HCT116 (cell line): ENCODE data around the gene NRCAM. TPM values are rescaled to one million over a fixed set of nuclear protein-coding genes. Genes with fewer than 3 reads are reported as not detected.

Source experiments
- ATAC-seq: fragments of 200-7000 bp; cut with Tn5 transposase; 2 replicates; pipeline ENCODE4 v1.9.1; 2020; ENCODE audit warnings: mild to moderate bottlenecking, moderate library complexity
- BruUV-seq: library from RNA; stranded (reverse); fragments of 400-500 nt; replicated peaks from 2 replicates; lab custom pipeline; 2021; lab: Mats Ljungman, UMichigan
- CTCF ChIA-PET: fragments of 300-600 bp; sonication (Branson Sonifier 250); formaldehyde crosslinking; loops from one replicate; lab custom pipeline; 2021; ENCODE audit warnings: antibody characterized with exemption; lab: Charles Lee
- POLR2A ChIA-PET: fragments of 300-600, 350-600 bp; sonication (Branson Sonifier 250); formaldehyde crosslinking; loops from one replicate; lab custom pipeline; 2021; ENCODE audit warnings: antibody characterized with exemption; lab: Charles Lee
- RAD21 ChIA-PET, 2 experiments: fragments of 300-600 bp; sonication (Branson Sonifier 250); formaldehyde crosslinking; loops; one replicate each; lab custom pipeline; 2023; ENCODE audit warnings: low total read pairs in 2 of 2; ENCODE audit not compliant: uncharacterized antibody in 2 of 2, unreplicated experiment in 2 of 2, low non-redundant PET in 1 of 2; lab: Charles Lee
- DNase-seq: peaks from one replicate; pipeline ENCODE4 v3.0.0-alpha.2; 2010; ENCODE audit warnings: low read depth, low spot score
- H2AFZ ChIP-seq: fragments of 200-600 bp; shearing (Covaris generic), sonication (generic); 2 replicates; pipeline ENCODE4 v1.6.1; 2017; ENCODE audit warnings: low read depth, mixed run types, mixed read lengths, antibody characterized with exemption, low read length; ENCODE audit not compliant: poor library complexity, severe bottlenecking
- H3K27ac ChIP-seq: 2 replicates; pipeline ENCODE4 v1.5.1; 2012; ENCODE audit warnings: low read depth, low read length
- H3K27me3 ChIP-seq: fragments of 200-600 bp; sonication (generic); 2 replicates; pipeline ENCODE4 v1.6.1; 2016; ENCODE audit warnings: mixed run types, low read length, mixed read lengths; ENCODE audit not compliant: insufficient read depth
- H3K36me3 ChIP-seq, 2 experiments: fragments of 200-500 bp in 1 of 2; fragments of 200-600 bp in 1 of 2; sonication (Bioruptor generic) in 1 of 2; sonication (generic) in 1 of 2; 2 replicates each; pipeline versions ENCODE4 v1.5.1 to v1.6.1; 2014 to 2016; ENCODE audit warnings: low read length in 2 of 2, inconsistent platforms in 1 of 2, mixed read lengths in 1 of 2, mixed run types in 1 of 2; ENCODE audit not compliant: insufficient read depth in 2 of 2, control insufficient read depth in 1 of 2
- H3K4me1 ChIP-seq, 2 experiments: fragments of 200-600 bp in 1 of 2; sonication (generic) in 1 of 2; 2 replicates each; pipeline versions ENCODE4 v1.5.1 to v1.6.1; 2012 to 2017; ENCODE audit warnings: low read length in 2 of 2, inconsistent platforms in 1 of 2, mild to moderate bottlenecking in 1 of 2, mixed read lengths in 1 of 2, mixed run types in 1 of 2, moderate library complexity in 1 of 2; ENCODE audit not compliant: insufficient read depth in 2 of 2, control insufficient read depth in 1 of 2
- H3K4me2 ChIP-seq: fragments of 200-600 bp; sonication (generic); 2 replicates; pipeline ENCODE4 v1.6.1; 2017; ENCODE audit warnings: mixed run types, low read length, mixed read lengths
- H3K4me3 ChIP-seq, 2 experiments: fragments of 200-600 bp in 1 of 2; sonication (generic) in 1 of 2; replicated peaks in 1 of 2; 2 replicates each; pipeline ENCODE4 v1.5.1; 2011 to 2016; ENCODE audit warnings: low read length in 2 of 2, control low read depth in 1 of 2, low read depth in 1 of 2, mild to moderate bottlenecking in 1 of 2, mixed read lengths in 1 of 2, mixed run types in 1 of 2
- H3K79me2 ChIP-seq: fragments of 200-600 bp; sonication (generic); 2 replicates; pipeline ENCODE4 v1.6.1; 2017; ENCODE audit warnings: mild to moderate bottlenecking, mixed run types, low read length, moderate library complexity, mixed read lengths; ENCODE audit not compliant: insufficient read depth
- H3K9ac ChIP-seq: fragments of 200-600 bp; sonication (generic); 2 replicates; pipeline ENCODE4 v1.6.1; 2016; ENCODE audit warnings: low read length, mixed read lengths
- H3K9me2 ChIP-seq: fragments of 200-600 bp; sonication (generic), shearing (Covaris generic); 2 replicates; pipeline ENCODE4 v1.6.1; 2017; ENCODE audit warnings: mixed run types, mild to moderate bottlenecking, moderate library complexity; ENCODE audit not compliant: insufficient read depth
- H3K9me3 ChIP-seq, 2 experiments: fragments of 200-500 bp in 1 of 2; fragments of 200-600 bp in 1 of 2; sonication (Bioruptor generic) in 1 of 2; sonication (generic) in 1 of 2; 2 replicates each; pipeline ENCODE4 v1.6.1; 2014 to 2017; ENCODE audit warnings: low read length in 2 of 2, mixed read lengths in 2 of 2, inconsistent platforms in 1 of 2, low read depth in 1 of 2, mild to moderate bottlenecking in 1 of 2, mixed run types in 1 of 2, moderate library complexity in 1 of 2; ENCODE audit not compliant: control insufficient read depth in 1 of 2, insufficient read depth in 1 of 2
- H4K20me1 ChIP-seq: fragments of 200-600 bp; sonication (generic), shearing (Covaris generic); 2 replicates; pipeline ENCODE4 v1.6.1; 2017; ENCODE audit warnings: mixed run types, mild to moderate bottlenecking, moderate library complexity; ENCODE audit not compliant: insufficient read depth
- CEBPB ChIP-seq: IDR thresholded peaks from 2 replicates; pipeline ENCODE4 v1.6.1; 2012; ENCODE audit warnings: low read depth
- EGR1 ChIP-seq: IDR thresholded peaks from 2 replicates; pipeline ENCODE4 v1.6.1; 2012; ENCODE audit warnings: low read depth
- EZH2phosphoT487 ChIP-seq: fragments of 200-600 bp; IDR thresholded peaks from 2 replicates; pipeline ENCODE4 v1.6.1; 2018; ENCODE audit warnings: antibody characterized with exemption, borderline replicate concordance
- SP1 ChIP-seq: IDR thresholded peaks from 2 replicates; pipeline ENCODE4 v1.6.1; 2012; ENCODE audit warnings: low read depth
- TCF7L2 ChIP-seq: IDR thresholded peaks from 2 replicates; pipeline ENCODE4 v1.7.0; 2011; ENCODE audit warnings: borderline replicate concordance, inconsistent platforms; ENCODE audit not compliant: insufficient read depth, insufficient read length; ENCODE audit errors: extremely low read depth
- YY1 ChIP-seq: IDR thresholded peaks from 2 replicates; pipeline ENCODE4 v1.6.1; 2011; ENCODE audit warnings: low read length, low read depth, moderate library complexity, mild to moderate bottlenecking; ENCODE audit not compliant: insufficient replicate concordance; ENCODE audit errors: extremely low read depth
- ZFX ChIP-seq: fragments of 450-650 bp; IDR thresholded peaks from 2 replicates; pipeline ENCODE4 v1.6.1; 2017
- intact Hi-C: fragments of 100-400 bp; cut with micrococcal nuclease; formaldehyde crosslinking; loops from 2 replicates; pipeline ENCODE4 v1.10.0; 2022
- total RNA-seq: library from RNA; stranded (reverse); gene quantifications from one replicate; pipeline ENCODE4 v1.2.1, GENCODE V29; 2021; ENCODE audit not compliant: unreplicated experiment

Gene NRCAM
- total RNA-seq, 1 experiment from 2014 or later, result 0.15 TPM

DNA sequence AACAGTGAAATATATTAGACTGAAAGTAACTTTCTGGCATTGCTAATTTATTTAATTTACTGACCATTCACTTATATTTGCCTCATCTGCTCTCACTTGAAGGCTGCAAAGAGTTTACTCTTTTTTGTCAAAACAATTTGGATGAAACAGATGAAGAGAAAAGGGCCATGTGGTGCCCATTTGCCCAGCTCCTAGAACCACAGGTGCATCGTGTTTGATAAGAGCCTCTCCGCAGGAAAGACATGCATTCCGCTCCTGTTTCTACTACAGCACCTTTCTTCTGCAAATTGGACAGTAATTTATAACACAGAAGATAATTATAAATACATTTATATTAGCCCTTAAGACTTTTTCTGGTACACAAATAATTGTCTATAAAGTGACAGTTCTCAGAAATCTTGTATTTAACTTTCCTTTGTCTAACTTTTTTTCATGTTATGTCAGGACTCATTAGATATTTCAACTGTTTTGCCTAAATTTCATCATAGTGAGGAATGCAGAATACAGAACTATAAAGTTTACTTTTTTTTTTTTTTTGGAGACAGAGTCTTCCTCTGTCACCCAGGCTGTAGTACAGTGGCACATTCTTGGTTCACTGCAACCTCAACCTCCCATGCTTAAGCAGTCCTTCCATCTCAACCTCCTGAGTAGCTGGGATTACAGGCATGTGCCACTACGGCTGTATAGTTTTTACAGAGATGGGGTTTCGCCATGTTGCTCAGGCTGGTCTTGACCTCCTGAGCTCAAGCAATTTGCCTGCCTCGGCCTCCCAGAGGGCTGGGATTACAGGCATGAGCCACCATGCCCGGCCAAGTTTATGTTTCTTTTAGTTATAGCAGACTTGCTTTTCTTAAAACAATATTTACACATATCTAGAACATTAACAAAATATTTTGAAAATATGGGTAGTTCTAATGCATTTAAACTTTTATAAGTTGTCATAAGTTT is 326.9 kb downstream of the NRCAM start:
- Histone ChIP-seq H3K27me3 (no peaks in the 10 kb centered on the region), H2AFZ (no peak overlapping the region), H3K9me2 (no peaks in the 10 kb centered on the region), H3K9me3 (no peaks in the 10 kb centered on the region), H3K27ac (no peak overlapping the region), H3K9ac (no peak overlapping the region), H3K79me2 (no peaks in the 10 kb centered on the region), H3K36me3 (no peaks in the 10 kb centered on the region), H4K20me1 (no peaks in the 10 kb centered on the region), H3K4me2 (no peak overlapping the region), H3K4me3 (no peak overlapping the region), H3K4me1 (no peaks in the 10 kb centered on the region)
- POLR2A ChIA-PET, result no interaction called here
- CTCF ChIA-PET, result no interaction called here
- RAD21 ChIA-PET, result no interaction called here
- no peak for ATAC-seq
- TF ChIP-seq ZFX (no peak), TCF7L2 (no peak), YY1 (no peak), EGR1 (no peak), EZH2phosphoT487 (no peak)
- BruUV-seq, result no TSS peak
- no peak for DNase-seq
- intact Hi-C loops, result no loop called here

- ATAC-seq (no peak), DNase-seq (no peak)
- Histone ChIP-seq H3K9me3 (no peaks in the 10 kb centered on the region), H4K20me1 (no peaks in the 10 kb centered on the region), H3K4me2 (no peak overlapping the region), H3K27me3 (no peaks in the 10 kb centered on the region), H3K4me3 (no peak overlapping the region), H3K79me2 (no peaks in the 10 kb centered on the region), H3K27ac (no peak overlapping the region), H3K9ac (no peak overlapping the region), H2AFZ (no peak overlapping the region), H3K9me2 (no peaks in the 10 kb centered on the region), H3K4me1 (no peaks in the 10 kb centered on the region), H3K36me3 (no peaks in the 10 kb centered on the region)
- BruUV-seq, result no TSS peak
- ChIA-PET RAD21 (no interaction called here), POLR2A (no interaction called here), CTCF (no interaction called here)
- intact Hi-C loops, result no loop called here
- no peak for TF ChIP-seq SP1
- TF ChIP-seq CEBPB, result no peak
These were observed 327.7 kb downstream of the NRCAM start for GRCh38 chr7:108128514-108128913.
